SU-DHL-6 (cell line): ENCODE results near the gene LCP1.

Experiments
- CTCF ChIP-seq: fragments of 200-600 bp; sonication (generic); IDR thresholded peaks from one replicate; pipeline ENCODE4 v1.5.1; 2017; ENCODE audit warnings: antibody characterized with exemption, mild to moderate bottlenecking, low read length, moderate library complexity; ENCODE audit not compliant: insufficient read depth, poor library complexity, severe bottlenecking
- EZH2phosphoT487 ChIP-seq: fragments of 200-600 bp; sonication (generic), shearing (Covaris generic); conservative IDR thresholded peaks from 2 replicates; pipeline ENCODE4 v1.6.1; 2018; ENCODE audit warnings: mild to moderate bottlenecking, antibody characterized with exemption, low read length, moderate library complexity, mixed read lengths

- TF ChIP-seq CTCF, result no peak
- TF ChIP-seq EZH2phosphoT487, result no peak
Measured at GRCh38 chr13:46134961-46135522, 46.9 kb downstream of the LCP1 start.
